ENCODE data around the gene DTX4.

The DTX4 gene

GRCh38 chr11:59142530-59143507 lies 29.1 kb upstream of the DTX4 start, which contains the start of gene FAM111A:
FAM111A (plus strand) TSS chr11:59142856; CDS start chr11:59148873, 6,017 bp downstream.
- peak within 1 kb of the TSS; percentile 69 for H3K4me3 ChIP-seq (replicated peaks; ENCODE audit: low read depth, low read length)
- peak; percentile 85 for DNase-seq (ENCODE audit: low read depth)
- TF ChIP-seq CTCF (IDR thresholded peaks at IDR 0.05; ENCODE audit: low read length, missing control alignments) = peak; percentile 33

DNA sequence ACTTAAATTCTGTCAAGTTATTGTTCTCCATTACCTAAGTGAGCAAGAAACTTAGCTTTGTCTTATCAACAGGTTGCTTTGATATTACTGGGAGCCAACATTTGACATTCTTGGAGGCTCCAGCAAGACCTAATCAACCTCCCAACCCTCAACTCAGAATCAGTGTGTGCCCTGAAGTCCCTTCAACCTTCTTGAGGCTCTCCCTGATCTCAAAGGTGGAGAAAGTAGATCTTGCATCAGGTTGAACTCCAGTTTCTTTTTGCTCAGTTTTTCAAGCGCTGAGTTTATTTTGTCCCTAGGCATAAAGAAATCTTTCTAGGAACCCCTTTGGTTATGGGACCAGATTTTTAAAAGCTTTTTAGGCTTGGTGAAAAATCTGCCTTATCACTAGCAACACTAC lies 27.8 kb upstream of the DTX4 start:
- DNase-seq (ENCODE audit: low read depth) = no peak
- H3K4me3 ChIP-seq (replicated peaks; ENCODE audit: low read depth, low read length) = peak overlapping the region; percentile 69
- no peak for TF ChIP-seq CTCF (IDR thresholded peaks at IDR 0.05; ENCODE audit: low read length, missing control alignments)

GRCh38 chr11:59144579-59145345 lies 27.2 kb upstream of the DTX4 start:
- peak overlapping the region; percentile 69 for H3K4me3 ChIP-seq (replicated peaks; ENCODE audit: low read depth, low read length)
- no peak for TF ChIP-seq CTCF (IDR thresholded peaks at IDR 0.05; ENCODE audit: low read length, missing control alignments)
- peak; percentile 83 for DNase-seq (ENCODE audit: low read depth)

GRCh38 chr11:59145534-59145933 lies 26.4 kb upstream of the DTX4 start:
- no peak for TF ChIP-seq CTCF (IDR thresholded peaks at IDR 0.05; ENCODE audit: low read length, missing control alignments)
- peak overlapping the region; percentile 69 for H3K4me3 ChIP-seq (replicated peaks; ENCODE audit: low read depth, low read length)
- DNase-seq (ENCODE audit: low read depth) = peak; percentile 76

DNA sequence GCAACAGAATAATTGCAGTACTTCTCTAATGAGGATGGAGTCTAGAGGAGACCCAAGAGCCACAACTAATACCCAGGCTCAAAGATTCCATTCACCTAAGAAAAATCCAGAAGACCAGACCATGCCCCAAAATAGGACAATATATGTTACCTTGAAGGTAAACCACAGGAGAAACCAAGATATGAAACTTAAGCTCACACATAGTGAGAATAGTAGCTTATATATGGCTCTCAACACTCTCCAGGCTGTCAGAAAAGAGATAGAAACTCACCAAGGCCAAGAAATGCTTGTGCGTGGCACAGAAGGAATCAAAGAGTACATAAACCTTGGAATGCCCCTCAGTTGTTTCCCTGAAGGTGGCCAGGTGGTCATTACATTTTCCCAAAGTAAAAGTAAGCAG lies 20.2 kb upstream of the DTX4 start:
- TF ChIP-seq CTCF (IDR thresholded peaks at IDR 0.05; ENCODE audit: low read length, missing control alignments) = no peak
- no peak overlapping the region for H3K4me3 ChIP-seq (replicated peaks; ENCODE audit: low read depth, low read length)
- no peak for DNase-seq (ENCODE audit: low read depth)

- TF ChIP-seq CTCF (IDR thresholded peaks at IDR 0.05; ENCODE audit: low read length, missing control alignments) = no peak
- no peak for DNase-seq (ENCODE audit: low read depth)
- no peak overlapping the region for H3K4me3 ChIP-seq (replicated peaks; ENCODE audit: low read depth, low read length)
Observed at GRCh38 chr11:59152312-59152951, 19.5 kb upstream of the DTX4 start.

Measured in fibroblast of pulmonary artery (primary cell).